ENCODE results near the gene TPK1.
"Not testable (repeated sequence)": the region's sequence is repeated elsewhere in the genome, so short reads cannot be mapped to it uniquely, and the experiment has no call there.

TPK1 gene

DNA sequence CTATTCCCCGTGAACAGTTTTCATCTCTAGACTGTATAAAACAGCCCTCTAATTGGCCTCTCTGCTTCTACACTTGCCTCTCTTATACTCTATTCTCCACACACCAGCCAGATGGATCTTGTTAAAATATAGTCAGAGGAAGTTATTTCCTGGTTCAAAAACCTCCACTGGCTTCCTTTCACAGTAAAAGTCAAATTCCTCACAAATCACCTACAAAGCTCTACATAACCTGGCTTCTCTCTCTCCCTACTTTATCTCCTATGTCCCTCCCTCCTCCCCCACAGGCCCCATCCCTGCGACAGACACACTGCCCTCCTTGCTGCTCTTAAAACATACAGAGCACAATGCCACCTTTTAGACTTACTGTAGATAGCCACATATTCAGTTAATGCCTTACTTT is 60.1 kb downstream of the TPK1 start:
- DNase-seq: no peak

DNA sequence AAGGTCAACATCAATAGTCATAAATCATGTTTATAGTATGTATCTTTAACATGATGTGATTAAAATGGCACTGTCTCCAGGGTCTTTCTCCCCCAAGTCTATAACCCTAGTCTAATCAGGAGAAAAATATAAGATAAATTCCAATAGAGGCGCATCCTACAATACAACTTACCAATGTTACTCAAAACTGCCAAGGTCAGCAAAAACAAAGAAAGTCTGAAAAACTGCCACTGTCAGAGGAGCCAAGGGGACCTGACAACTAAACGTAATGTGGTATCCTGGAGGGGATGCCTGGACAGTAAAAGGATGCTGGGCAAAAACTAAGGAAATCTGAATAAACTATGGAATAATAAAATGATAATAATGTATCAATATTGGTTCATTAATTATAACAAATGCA is 63.9 kb downstream of the TPK1 start:
- no peak for DNase-seq

DNA sequence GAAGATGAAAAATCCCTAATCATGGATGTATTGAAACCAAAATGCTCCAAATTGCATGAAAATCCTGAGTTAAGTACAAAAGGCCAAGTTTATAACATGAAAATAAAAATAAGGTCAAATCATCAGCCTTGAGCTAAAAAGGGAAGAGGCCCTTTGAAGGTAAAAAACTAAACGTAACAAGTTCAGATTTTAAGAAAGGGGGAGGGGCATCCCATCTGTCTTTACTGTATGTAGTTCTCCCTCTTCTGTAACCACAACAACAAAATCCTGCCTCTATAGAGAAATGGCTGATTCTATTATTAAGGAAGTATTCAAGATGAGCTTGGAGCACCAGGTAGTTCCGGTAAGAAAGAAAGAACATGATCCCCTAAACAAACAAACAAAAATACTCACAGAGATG is 64.7 kb downstream of the TPK1 start:
- no peak for DNase-seq

DNA sequence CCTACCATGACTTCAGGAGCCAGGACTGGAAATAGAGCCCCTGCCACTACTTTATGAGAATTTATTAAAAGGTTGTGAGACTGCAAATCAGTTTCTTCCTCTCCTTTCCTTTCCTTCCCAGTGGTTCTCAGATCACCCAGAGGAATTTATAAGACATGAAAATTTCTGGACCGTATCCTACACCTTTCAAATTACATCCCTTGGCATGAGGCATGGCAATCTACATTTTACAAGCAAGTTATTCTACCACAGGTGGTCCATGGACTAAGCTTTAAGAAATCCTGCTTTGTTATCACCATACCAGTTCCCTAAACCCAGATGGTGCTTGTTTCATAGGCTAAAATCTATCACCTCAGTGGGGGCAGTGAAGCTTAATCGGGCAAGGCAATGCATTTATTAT is 66.5 kb downstream of the TPK1 start:
- DNase-seq: no peak

DNA sequence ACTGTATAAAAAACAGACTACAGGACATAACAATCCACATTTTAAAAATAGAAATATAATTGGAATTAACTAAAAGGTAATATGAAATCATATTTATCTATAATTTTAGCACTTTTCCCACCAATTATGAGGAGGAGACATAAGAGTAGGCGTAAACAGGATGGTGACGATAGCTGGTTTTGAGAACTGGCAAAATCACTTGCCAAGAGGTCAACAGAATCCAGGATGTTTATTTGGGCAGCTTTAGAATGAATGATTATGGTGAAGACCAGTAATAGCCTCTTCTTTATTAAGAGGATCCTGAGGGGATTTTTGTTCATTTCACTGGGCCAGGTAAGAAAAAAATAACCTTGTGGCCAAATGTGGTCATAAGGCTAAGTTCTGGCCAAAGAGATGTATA is 67.2 kb downstream of the TPK1 start:
- no peak for DNase-seq

DNA sequence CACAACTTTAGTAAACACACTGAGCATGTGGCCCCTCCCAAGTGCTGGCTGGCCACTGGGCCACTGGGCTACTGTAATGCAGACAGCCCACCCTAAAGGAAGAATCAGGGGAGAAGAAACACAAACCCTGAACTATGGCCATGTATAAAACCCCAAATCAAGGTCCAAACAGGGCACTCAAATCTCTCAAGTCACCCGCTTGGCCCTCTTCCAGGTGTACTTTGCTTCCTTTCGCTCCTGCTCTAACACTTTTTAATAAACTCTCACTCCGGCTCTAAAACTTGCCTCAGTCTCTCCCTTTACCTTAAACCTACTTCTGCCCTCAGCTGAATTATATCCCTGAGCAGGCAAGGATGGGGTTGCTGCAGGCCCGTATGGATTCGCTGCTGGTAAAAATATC is 72.6 kb downstream of the TPK1 start:
- no peak for DNase-seq

DNA sequence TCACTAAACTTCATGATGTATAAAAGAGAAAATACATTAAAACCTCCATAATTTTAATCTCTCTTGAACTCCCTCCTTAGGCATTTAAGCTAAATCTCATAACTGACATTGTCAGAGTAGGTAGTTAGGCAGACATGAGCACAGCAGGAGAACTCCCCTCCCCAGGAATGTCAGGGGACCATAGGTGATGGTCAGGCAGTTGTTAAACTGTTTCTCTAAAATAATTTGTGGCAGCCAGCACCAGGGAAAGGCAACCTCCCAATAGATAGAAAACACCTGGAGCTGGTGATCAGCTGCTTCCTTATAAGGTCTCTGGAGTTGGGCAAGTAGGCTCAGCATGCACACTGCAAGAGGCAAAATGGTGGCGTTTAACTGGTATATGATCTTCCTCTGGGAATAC is 73.0 kb downstream of the TPK1 start:
- DNase-seq: no peak

DNA sequence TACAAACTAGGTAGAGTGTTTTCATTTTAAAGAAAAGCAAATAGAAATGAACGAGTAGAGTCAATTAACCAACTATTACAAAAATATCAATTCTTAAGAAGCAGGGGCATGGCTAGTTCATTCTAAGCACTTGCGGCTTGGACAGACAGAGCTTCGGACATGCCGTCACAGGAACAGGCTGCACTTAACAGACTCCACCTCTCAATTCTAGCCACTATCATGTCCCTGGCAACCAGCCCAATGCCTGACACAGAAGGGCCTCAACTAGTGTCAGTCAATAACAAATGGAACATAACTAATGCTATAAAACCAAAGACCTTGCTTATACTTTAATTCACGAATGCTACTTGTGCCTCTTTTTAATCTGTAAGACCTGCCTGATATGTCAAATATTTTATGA is 74.4 kb downstream of the TPK1 start:
- no peak for DNase-seq

DNA sequence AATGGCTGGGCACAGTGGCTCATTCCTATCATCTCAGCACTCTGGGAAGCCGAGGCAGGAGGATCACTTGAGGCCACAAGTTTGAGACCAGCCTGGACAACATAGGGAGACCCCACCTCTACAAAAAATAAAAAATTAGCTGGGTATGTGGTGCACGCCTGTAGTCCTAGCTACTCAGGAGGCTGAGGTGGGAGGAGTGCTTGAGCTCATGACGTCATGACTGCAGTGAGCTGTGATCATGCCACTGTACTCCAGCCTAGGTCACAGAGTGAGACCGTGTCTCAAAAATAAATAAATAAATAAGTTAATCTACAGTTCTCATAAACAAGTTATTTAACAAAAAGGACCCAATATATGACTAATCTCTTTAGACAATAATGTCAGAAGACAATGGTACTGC is 76.2 kb downstream of the TPK1 start:
- DNase-seq: no peak

DNA sequence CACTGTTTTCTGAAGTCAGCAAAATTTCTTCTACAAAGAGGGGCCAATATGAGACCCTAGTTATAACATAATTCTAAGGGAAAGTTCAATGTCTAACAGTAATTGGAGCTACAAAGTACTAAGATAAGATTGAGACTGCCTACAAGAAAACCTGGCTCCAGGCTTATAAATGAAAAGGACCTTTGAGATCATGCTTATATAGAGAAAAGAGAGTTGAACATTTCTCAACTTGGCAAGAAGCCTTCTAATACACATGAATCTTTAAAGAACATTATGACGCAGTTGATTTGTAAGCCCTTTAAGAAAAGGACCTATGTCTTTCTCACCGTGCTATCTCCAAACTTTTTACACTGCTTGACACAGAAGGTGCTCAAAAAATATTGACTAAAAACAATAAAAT is 87.9 kb downstream of the TPK1 start:
- no peak for DNase-seq

DNA sequence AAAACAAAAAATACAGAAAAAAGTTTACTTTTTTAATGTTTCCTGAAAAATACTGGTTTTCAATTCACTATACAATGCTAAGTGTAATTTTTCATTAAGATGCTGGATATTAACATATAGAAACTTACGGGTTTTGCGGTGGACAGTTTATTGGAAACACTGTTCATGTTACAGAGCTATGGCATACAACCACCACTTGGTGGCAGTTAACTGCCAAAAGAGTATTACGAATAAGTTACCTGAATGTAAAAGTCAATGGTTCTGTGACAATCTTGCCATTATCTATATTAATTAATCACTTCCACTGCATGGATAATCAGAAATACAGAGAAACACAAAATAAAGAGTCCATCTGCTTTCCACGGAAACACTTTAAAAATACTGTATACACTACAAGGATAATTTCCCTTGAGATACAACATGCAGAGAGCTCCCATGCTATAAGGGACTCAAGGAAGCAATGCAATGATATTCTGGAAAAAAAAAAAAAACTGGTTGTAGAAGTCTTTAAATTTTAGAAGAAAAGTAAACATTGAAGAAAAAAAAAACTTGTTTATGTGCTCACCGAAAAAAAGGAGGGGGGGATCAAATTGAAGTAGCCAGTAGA is 97.0 kb downstream of the TPK1 start:
- peak; percentile 1 for DNase-seq

DNA sequence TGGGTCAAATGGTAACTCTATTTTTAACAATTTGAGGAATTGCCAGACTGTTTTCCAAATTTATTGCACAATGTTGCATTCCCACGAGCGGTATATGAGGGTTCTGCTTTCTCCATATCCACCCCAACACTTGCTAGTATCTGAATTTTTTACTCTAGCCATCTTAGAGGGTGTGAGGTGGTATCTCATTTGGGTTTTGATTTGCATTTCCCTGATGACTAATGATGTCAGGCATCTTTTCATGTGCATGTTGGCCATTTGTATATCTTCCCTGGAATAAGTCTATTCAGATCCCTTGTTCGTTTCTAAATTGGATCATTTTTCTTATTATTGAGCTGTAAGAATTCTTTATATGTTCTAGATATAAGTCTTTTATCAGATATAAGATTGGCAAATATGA is 97.7 kb downstream of the TPK1 start:
- no peak for DNase-seq

DNA sequence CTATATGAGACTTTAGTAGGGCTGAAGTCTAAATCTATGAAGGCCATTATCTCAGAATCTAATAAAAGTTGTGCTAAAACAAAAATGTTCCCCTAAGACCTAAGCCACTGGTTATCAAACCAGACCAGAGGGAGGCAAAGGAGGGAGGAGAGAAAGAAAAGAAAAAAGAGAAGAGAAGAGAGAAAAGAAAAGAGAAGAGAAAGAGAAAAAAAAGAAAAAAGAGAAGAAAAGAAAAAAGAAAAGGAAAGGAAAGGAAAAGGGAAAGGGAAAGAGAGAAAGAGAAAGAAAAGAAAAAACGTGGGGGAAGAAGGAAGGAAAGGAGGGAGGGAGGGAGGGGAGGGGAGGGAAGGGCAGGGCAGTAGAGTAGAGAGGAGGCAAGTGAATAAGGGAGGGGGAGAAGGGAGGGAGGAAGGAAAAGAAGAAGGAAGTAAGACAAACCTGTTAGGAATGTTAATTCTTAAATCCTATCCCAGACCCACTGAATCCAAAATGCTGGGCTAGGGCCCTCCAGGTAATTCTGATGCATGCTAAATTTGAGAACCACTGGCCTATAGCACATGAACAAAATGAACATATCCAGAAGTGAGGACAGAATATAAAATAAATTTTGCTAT is 98.9 kb downstream of the TPK1 start:
- no peak for DNase-seq

DNA sequence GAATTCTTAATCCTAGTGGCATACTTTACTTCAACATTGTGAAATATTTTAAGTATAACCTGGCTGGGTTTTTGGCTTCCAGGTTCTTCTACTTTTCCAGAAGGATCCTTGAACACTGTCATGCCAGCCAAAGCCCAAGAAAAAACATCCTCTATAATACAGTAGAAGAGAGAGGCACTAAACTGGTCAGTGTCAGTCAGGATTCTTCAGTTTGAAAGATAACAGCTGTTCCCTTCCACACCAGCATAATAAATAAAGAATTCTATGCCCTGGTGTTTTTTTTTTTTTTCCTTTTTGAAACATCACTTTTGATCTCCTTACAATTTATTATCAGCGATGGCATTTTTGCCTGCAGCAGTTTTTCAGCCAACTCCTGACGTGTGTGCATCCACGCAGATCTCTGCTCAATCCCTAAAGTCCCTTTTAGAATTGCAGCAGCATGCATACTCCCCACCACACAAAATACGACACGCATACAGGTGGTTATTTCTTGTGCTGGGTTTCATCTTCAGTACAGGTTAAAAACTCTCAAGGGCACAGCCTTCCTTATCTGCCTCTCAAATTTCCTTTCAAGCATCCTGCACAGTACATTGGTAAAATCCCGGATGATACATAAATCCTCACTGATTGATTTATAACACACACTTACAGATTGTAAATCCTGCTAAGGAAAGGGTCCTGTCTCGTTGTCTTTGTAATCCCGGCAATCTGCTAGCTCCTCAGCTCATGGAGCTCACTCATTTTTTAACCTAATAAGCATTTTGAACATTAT is 100.2 kb downstream of the TPK1 start:
- DNase-seq: no peak

DNA sequence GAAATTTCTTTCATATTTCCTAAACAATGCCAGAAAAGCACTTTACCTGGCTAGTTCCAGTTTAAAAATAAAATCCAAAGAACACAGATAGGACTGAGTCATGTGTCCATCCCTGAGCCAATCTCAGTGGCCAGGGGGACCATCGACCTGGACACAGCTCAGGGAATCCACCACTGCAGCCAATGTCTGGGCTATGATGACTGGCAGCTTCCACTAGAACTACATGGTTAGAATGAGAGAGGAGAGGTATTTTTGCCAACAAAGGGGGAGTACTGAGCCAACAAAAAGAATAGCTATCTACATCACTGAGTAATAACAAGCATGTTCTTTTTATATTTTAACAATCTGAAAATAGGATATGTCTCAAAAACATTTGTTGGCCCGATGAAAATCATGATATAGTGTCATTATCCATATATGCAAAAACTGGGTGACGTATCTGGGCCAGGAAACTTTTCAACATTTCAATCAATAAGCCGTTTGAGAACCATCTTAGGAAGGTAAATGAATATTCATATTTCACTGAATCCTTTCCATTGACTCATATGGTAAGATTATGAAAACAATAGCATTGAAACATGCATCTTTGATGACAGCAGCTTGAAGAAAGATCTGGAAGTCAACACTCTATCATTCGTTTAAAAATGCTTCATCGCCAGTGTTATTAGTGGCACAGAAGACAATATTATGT is 104.0 kb downstream of the TPK1 start:
- no peak for DNase-seq

DNA sequence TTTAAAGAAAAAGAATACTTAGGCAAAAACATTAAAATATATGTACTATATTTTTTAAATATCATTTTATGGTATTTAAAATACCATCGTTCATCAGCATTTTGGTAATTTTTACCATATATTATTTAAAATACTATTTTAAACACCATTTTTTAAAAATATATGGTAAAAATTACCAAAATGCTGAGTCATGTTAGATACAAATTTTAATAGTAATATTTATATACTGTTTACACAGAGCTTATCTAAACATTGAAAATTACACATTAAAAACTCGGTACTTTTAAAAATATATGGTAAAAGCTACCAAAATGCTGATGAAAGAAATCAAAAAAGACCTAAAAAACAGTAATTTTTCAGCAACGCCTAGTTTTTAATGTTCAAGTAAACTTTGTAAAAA is 105.6 kb downstream of the TPK1 start:
- no peak for DNase-seq

DNA sequence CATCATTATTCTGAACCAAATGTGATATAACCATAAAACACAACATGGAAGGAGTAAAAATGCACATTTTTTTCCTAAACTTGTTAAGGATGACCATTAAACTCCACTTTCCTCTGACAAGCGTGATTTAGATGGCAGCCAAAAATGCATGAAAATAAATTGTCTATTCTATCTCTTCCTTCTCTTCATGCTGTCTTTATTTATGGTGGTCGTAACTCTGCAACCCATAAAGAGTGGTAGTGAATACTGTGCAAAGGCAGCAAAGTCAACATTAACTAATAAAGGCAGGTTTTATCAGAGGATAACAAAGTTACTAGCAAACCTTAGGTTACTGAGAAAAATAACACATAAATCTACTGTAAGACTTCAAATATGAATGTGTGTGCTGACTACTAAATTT is 106.6 kb downstream of the TPK1 start:
- no peak for DNase-seq

DNA sequence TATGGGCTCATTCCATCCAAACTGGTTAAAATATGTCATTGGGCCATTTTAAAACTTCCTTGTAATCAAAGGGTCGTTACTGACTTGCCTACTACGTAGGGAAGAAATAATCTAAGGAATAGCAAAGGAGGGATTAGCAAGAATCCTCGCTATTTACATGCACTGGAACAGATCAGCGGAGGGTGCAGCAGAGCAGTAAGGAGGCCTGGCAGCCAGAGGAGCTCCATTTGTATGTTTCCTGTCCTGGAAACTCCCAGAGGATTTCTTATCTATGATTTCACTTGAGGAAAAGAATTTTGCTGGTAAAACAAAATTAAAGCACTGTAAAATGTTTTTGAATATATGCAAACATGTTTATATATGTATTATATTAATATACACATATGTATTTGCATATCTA is 107.3 kb downstream of the TPK1 start:
- DNase-seq: no peak

DNA sequence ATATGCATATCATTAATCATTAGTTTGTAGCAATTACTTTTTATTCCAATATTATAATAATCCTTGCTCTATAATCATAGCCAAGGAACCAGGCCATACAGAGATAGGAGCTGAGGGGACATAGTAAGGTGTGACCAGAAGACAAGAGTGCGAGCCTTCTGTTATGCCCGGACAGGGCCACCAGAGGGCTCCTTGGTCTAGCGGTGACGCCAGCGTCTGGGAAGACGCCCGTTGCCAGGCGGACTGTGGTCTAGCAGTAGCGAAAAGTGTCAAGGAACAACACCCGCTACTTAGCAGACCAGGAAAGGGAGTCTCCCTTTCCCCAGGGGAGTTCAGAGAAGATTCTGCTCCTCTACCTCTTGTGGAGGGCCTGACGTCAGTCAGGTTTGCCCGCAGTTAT is 109.0 kb downstream of the TPK1 start:
- not testable (repeated sequence) for DNase-seq

DNA sequence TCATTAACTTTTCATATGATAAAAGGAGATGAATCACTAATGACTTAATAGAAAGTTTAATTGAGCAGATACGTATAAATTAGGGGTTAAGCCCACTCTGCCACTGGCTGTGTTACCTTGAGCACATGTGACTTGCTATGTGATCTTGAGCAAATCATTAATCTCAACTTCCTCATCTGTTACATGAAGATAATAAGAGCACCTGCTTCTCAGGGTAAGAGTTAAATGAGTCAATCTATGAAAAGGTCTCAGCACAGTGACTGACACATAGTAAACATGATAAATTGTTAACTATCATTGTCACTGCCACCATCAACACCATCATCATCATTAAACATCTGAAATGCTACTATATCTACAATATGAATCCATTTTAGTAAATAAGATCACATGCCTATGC is 110.8 kb downstream of the TPK1 start:
- no peak for DNase-seq

DNA sequence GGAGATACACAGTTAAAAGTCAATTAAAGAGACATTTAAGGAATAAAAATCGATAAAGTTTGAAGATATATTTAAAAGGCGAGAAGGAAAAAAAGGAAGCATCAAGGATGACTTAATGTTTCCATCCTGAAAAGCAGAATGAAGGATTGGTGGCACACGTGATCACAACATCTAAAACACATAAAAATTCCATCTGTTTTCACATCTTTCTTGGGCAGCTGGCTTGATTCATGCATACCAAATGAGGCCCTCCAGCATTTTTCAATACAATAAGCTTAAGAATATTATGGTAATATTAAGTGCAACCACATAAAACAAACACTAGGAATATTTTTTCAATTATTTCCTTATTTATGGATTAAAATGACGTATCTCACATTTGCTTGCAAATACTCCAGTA is 112.6 kb downstream of the TPK1 start:
- no peak for DNase-seq

DNA sequence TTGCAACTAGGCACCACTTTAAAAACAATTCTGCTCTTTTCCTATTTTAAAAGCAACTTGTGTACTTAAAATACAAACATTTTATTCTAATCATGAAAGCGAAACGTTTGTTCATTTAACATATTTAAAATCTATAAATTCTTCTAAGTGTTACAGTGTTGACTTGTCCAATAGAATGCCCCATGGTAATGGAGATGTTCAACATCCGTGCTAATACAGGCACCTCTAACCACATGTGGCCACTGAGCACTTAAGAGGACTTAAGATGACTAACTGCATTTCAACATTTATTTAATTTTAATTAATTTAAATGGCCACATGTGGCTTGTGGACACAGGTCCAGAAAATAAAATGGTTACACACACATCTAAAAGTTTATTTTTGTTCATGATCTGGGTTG is 115.1 kb downstream of the TPK1 start:
- no peak for DNase-seq

DNA sequence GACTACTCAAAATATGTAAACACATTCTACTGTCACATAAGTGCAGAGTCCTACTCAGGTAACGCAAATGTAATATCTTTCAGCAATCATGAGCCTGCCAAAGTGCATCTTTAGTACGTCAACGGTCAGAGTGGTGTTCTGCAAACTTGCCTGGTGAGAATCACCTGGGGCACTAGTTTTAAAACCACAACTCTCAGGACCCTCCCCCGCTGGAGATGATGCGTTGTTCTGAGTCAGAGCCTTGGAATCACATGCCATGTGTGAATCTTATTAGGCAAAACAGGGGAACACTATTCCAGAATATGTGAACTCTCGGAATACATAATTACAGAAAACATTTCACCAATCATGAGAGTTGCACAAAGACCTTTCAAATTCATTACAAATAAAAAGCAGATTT is 115.7 kb downstream of the TPK1 start:
- no peak for DNase-seq

DNA sequence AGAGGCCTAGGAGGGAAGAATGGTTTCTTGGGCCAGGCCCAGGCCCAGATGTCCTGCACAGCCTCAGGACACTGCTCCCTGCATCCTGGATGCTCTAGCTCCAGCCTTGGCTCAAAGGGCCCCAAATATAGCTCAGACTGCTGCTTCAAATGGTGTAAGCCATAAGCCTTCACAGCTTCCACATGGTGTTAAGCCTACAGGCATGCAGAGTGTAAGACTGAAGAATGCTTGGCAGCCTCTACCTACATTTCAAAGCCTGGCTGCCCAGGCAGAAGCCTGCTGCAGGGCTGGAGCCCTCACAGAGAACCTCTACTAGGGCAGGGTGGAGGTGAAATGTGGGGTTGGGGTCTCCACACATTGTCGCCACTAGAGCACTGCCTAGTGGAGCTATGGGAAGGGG is 118.1 kb downstream of the TPK1 start:
- DNase-seq: no peak

Measured in CD4-positive, alpha-beta T cell treated with Interferon gamma for 1 hour (primary cell).